ENCODE results near the gene IQGAP2.

The IQGAP2 gene

DNA sequence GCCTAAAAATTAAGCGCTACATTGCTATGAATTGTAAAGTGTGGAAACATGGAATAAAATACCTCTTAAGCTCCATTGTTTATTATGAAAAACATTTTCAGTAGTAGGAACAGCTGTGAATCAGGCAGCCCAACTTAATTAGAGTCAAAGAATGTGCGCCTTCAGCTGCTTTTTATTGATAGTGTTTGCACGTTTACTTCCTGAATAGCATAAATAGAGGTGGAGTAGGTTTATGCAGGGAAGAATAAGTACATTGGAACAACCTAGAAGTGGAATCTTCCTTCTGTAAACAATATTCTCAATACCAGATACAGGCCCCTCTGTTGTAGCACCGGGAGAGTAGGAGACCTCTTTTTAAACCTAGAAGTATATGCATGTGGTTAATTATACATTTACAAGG is 79.9 kb downstream of the IQGAP2 start:
- no peak for DNase-seq

DNA sequence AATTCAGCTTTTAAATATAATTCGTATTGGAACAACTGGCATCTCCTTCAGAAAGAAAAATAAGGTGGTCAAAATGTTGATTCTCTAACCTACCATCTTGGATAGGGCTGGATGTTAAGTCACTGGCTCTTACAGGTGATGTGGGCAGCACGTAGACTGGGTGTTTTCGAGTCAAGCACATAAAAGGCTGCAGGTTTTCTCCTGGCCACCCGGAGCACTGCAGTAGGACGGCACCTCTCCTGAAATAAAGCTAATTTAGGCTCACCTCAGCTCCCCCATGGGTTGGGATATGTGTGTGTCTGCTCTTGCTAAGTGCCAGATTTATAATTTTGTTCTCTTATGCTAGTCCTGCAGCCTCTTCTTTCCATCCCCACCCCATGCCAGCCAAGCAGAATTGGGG is 80.3 kb downstream of the IQGAP2 start:
- no peak for DNase-seq

DNA sequence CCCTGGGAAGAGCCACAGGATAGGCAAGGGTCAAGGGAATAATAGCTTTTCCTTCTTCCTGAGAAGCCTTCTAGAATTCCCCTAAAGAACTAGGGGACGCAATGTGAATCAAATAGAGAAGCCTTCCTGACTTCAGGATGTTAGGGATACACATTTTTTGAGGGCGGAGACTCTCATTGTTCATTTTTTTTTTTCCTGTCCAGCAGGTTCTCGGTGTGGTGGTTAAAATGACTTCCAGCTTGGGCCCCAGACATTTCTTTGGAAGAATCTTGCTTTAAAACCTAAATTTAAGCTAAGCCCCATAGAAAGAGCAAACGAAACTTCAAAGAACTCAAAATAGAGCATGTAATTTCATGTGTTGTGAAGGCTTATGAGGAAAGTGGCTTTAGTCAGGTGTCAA is 80.8 kb downstream of the IQGAP2 start:
- no peak for DNase-seq

DNA sequence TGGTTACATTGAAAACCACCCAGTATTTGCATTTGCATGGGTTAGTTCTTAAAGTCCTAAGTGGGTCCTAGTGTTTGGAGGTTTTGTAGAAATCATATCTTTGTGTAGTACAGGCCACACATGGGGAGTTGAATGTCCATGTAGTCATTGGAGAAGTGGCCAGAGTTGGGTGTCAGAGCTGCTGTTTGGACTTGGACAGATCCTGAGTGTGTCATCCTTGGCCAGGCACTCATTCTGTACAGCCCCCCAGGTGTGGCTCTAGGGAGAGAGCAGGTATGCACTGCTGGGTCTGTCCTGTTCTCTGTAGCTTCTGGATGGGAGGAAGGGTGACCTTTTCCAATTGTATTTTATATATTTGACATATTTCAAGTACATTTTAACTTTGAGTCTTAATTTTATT is 82.4 kb downstream of the IQGAP2 start:
- DNase-seq: no peak

DNA sequence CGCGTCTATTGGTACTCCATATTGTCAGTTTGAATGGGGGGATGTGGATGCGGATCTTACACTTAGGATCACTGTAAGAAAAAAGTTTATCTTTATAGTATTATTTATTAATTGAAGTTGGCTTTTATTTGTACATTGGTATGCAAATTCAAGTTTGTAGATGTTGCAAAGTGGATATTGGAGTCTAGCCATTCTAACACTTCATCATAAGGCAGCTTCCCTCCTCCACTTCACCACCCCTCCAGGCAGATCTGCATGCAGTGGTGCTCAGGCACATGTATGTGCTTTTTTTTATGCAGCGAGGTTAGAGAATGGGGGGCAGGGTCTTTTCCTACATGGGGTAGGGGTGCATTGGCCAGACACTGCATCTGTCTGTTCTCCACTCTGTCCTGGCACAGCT is 84.3 kb downstream of the IQGAP2 start:
- DNase-seq: no peak

DNA sequence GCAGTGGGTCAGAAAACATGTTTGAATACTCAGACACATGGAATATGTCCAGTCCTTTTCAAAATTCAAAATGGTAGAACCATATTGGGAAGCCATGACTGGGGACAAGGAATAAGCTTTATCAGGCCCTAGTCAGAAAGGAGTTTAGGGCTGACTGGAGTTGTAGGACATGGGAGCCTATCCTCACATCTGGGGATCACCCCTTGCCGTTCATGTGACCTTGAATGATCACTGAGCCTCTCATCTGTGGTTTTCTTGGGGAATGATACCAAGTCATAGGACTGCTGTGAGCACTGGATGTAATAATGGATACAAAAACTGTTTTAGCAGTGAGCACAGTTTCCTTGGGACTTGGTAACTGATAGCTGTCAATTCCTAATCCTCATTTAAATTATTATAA is 84.7 kb downstream of the IQGAP2 start:
- DNase-seq: no peak

DNA sequence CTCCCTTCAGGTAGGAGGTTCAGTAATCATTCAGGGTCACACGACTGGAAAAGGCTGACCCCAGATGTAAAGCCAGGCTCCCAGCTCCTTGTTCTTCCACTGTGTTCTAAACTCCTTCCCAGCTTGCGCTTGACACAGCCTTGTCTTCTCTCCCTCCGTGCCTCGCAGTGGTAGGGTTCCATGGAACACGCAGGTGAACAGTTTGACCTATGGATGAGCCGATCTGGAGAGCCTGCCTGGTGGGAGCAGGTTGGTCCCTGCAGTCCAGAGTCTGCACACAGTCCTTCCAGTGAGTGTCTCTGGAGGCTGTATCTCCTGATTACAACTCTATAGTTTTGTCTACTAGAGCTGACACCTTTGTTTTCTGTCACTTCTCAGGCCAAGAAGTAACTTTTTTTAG is 85.9 kb downstream of the IQGAP2 start:
- DNase-seq: no peak

DNA sequence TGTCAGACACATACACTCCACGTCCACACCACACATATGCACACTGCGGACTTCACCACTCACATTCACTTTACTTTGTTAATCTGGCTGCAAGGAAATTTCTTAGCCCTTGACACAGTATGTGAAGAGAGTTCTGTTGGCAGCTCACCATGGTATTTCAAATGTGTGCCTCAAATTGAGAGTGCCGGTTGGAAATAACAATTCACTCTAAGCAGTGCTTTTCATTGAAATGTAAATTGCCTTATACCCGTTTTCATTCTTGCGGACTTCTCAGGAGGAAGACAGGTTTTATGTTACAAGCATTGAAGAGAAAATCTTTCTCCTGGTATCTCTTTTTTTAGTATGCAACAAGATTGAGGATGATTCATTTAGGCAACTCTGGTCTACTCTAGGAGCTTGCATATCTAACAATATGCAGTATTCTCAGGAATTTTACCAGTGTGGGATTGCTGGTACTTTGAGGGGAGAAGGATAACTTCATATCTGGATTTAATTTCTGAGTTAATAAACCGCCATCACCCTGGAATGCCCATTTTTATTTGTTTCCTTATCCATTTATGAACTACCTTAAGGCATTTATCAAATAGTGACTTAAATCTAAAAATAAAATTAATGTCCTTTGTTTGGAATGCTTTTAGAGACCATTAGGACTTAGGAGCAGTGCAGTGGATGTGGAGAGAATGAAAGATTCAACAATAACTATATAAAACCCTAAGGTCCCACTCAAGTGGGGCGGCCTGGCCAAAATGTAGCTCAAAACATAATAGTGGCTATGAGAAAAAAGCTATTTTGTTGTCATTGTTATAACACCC is 87.0 kb downstream of the IQGAP2 start:
- DNase-seq: no peak

DNA sequence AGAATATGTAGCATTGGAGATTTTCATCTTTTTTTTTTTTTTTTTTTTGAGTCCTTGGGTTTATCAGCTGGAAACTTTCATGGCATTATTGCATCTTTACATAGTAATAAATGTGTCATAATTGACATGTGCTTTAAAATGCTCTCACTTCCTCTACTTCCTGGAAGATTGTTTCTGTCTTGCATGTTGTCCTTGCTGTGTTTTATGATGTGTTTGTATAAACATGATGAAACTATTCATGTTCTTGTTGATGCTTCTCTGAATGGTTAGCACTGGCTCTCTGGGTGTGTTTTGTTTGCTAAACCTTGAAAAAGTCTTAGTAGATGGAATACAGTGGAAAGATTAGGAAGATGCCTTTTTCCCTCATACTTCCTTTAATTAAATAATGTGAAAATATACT is 87.9 kb downstream of the IQGAP2 start:
- no peak for DNase-seq

DNA sequence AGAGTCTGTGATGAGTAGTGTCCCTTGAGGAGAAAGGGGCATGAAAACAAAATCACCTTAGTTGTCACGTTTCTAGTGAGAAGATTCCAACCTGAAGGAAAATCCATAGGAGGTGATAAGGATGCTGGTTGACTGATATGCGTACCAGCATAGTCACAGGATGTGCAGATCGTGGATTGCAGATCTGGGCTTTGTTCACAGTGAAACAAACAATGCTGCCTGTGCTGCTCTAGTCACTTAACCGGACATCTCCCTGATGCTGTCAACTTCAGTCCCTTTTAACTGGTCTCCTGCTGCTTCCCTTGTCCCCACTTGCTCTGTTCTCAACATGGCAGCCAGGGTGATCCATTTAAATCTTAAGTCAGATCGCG is 89.7 kb downstream of the IQGAP2 start:
- no peak for DNase-seq

DNA sequence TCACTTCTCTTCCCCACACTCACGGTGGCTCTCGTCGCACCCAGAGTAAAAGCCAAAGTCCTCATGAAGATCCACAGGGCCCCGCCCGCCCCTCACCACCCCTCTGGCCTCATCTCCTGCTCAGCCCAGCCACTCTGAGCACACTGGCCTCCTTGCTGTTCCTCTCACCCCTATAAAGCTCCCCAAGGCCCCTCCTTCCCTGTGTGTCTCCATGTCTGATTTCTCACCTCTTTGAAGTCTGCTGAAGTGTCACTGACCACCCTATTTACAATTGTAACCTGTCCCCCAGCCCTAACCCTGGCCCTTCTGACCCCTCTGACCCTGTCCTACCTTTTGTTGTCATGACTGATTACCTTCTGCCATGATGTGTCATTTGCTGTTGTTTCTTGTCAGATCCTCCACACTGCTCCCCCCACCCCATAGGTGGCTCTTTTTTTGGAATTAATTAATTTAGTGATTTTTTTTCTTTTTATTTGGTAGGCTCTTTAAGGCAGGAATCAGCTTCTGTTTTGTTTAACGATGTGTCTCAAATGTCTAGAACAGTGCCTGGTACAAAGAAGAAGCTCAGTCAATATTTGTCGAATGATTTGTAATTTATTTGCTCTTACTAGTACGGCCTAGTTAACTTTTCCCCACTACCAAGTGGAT is 90.2 kb downstream of the IQGAP2 start:
- no peak for DNase-seq

DNA sequence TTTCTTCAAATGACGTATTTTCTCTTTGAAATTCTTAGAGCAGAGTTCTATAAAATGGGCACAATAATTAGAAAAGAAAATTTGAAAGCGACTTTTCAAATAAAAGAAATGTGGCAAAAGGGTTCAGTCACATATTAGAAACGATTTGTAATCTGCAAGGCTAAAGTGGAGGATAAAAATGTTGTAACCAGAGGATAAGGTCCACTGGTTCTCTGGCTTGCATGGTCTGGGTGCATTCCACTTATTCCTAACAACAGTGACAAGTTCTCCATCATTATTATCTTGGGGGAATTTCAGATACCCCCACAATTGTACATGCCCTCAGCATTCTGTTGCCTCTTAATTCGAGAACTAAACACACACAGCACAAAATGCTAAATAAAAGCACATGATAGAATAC is 91.1 kb downstream of the IQGAP2 start:
- DNase-seq: no peak

DNA sequence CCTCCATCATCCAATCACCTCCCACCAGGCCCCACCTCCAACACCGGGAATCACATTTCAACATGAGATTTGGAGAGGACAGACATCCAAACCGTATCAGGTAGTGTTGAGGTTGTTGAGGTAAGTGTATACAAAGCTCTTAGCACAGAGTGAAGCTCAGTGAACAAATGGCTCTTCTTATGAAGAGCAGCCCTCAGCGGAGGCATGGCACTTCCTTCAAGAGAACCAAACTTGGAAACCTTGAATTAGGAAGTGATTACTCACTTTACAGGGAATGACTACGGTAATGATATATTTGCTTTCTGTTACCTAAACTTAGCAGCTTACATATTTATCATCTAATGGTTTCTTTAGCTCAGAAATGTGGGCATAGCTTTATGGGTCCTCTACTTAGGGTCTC is 92.8 kb downstream of the IQGAP2 start:
- no peak for DNase-seq

DNA sequence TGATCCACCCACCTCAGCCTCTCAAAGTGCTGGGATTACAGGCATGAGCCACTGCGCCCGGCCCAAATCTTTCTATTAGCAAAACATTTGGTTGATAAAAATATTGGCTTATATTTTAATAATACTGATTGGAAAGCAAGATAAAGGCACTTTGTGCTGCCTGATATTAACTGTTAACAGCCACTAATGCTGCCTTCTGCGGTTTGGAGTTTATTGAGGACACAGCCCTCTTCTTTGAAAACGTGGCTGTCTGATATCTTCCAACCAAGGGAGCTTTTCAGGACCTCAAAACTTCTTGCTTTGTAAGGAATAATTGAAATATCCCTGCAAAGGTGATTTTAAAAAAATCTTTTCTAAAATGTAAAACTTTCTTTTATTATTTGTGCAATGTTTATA is 94.0 kb downstream of the IQGAP2 start:
- no peak for DNase-seq

DNA sequence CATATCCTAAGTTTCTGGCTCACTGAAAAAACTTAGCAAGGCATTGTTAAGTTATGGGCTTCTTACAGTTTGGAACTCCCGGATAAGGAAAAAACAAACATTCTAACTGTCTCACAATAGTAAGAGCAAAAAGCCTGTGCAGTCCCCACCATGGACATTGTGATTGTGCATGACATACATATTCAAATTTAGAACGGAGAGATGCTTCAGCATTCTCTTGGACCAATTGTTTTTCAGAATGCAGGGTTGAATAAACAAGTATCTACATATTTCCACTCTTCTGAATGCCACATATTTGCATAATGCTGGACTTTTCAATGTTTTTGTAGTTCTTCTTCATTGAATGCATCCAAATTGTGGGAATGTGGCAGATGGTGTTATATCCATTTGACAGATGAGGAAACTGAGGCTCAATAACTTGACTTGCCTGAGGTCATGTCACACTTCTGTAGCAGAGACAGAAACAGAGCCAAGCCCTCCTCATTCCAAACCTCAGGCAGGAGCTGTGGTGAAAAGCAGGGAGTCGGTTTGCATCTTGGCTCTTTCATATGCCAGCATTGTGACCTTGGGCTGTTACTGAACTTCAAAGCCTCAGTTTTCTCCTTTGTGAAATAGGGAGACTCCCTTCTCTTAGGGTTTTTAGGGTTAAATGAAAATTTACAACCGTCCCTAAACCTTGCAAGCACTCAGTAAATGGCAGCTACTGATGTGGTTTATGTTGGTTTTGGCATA is 95.1 kb downstream of the IQGAP2 start:
- no peak for DNase-seq

DNA sequence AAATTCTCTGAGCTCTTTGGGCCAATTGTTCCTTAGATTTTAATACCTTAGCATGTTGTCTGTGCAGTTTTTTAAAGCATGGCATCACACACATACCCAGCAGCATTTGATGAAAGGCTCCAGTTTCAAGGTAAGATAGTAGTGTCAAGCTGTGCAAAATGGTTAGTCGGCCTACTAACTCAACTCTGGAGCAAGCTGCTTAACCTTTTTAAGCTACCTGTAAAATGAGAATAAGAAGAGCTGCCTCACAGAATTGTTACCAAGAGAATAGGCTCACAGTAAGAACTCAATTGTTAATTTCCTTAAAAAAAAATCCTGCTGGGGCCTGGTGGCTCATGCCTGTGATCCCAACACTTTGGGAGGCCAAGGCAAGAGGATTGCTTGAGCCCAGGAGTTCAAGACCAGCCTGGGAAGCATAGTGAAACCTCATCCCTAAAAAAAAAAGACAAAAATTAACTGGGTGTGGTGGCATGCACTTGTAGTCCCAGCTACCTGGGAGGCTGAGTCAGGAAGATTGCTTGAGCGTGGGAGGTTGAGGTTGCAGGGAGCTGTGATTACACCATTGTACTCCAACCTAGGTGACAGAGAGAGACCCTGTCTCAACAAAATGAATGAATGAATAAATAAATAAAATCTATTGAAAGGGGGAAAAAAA is 96.5 kb downstream of the IQGAP2 start:
- no peak for DNase-seq

DNA sequence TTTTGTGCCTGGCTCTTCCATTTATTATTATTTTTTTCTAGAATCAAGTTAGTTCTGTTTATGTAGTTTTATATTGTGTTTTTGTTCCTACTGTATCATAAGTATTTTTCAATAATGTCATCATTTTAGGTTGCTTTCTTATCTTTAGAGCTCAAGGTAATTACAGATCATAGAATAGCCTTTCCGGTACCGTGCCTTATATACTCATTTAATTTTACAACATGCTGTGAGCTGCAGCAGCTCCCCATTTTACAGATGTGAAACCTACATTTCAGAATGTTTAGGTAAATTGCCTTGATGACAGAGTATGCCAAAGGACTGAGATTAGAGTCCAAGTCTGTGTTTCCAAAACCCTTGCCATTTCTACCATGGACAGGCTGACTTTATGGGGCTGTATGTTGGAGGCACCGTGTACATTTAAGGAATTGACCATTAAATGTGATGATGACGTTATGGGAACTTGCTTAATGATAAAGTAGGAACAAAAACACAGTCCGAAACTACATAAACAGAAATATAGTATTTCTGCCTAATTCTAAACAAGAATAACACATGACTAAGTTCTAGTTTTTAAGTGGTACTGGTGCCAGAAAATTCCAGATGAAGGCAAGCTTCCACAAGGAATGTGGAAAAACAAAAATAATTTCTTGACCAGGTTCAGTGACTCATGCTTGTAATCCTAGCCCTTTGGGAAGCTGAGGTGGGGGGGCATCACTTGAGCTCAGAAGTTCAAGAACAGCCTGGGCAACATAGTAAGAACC is 97.7 kb downstream of the IQGAP2 start:
- DNase-seq: no peak

DNA sequence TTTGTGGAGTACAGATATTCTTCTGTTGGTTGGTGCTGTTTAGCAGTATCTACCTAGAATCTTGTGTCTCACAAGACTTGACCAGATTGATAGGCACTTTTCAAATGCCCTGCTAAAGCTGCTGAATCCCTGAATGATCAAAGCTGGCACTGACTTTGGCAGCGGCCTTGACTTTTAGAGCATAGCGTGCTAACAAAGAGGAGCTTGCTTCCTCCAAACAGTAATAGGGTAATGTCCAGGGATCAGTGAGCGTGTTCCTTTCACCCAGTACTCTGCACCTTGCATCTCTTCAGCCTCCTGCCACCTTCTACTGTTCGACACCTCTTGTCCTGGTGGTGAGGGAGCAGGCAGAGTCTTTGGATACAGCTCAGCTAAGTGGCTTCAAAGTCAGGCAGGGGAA is 100.8 kb downstream of the IQGAP2 start:
- no peak for DNase-seq

DNA sequence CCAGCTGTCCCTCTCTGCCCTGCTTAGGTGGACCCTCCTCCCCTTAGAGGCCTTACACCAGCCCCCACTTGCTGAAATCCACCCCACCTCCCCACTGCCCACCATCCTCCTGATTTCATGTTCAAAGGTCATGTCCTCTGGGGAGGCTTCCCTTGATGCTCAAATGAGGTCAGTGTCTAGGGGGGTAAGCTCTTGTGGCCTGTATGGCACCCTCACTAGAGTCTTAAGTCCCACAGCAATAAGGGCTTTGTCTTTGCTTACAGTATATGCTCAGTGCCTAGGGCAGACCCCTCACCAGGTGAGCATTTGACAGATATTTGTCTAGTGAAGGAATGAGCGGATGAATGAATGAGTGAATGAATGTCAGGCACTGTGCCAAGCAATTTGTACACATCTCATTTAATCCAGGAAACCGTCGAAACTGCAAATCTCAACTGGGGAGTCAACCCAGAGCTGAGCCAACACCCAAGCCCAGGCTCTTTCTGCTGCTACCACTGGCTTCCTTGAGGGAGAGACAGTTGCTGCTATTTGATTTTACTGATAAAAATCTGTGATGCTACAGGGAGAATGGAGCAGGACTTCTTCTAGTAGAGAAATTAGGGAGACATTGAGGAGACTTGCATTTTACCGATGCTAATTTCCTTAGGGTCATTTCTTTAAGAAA is 101.9 kb downstream of the IQGAP2 start:
- DNase-seq: no peak

DNA sequence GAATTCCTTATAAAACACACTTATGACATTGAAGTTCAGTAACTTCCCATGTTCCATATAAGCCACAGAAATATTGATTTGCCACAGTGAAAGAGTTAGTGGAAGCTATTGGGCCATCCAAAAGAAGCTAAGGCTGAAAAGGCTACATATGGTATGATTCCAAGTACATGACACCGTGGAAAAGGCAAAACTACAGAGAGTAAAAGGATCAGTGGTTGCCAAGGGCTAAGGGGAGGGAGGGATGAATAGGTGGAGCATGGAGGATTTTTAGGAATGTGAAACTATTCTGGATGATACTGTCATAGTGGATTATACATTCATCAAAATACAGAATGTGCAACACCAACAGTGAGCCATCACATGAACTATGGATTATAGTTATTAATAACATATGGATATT is 110.4 kb downstream of the IQGAP2 start:
- no peak for DNase-seq

DNA sequence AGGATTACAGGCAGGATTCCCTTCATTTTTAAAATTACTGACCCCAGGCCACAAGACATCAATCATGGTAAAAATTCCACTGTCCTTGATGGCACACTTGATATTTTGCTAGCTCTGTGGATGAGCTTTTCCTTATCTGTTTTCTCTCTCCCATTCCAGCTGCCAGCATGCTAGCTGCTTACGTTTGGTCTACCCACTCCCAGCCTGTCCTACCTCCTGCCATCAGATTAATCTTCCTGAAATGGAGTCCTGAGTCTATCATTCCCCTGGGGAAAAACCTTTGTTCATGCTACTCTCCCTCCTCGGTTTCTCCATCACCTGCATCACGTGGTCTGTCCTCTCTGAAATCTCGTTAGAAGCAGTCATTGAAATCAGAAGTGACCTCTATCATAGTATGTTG is 111.2 kb downstream of the IQGAP2 start:
- DNase-seq: no peak

DNA sequence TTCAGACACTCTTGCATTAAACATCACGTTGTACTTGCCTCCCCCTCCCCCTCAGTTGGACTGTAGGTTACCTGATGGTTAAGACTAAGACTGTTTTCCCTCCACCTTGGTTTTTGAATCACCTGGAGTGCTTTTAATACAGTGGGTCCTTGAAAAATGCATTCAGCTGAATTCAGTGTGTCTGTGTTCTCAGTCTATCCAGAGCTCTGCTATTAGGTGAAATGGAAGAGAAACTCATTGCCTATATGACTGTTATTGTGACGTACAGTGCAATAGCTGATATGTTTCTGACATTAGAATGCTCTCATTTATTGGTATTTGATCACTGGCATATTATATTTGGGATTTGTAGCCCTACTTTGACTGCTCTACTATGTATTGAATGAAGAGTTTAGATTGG is 111.6 kb downstream of the IQGAP2 start:
- no peak for DNase-seq
